Osteocyte (in vitro differentiated cells): ENCODE data around the gene COL9A3. TPM values are rescaled to one million over a fixed set of nuclear protein-coding genes. Genes with fewer than 3 reads are reported as not detected.

ENCODE experiments used
- DNase-seq: peaks from one replicate; pipeline ENCODE4 v3.0.0; 2021; ENCODE audit warnings: mixed read lengths; ENCODE audit not compliant: unreplicated experiment; ENCODE audit errors: extremely low spot score
- H3K27ac Mint-ChIP-seq: one replicate; pipeline ENCODE4 v1.8.0; 2021; ENCODE audit warnings: mild to moderate bottlenecking, mixed read lengths; ENCODE audit not compliant: unreplicated experiment
- H3K27me3 Mint-ChIP-seq: one replicate; pipeline ENCODE4 v1.8.0; 2021; ENCODE audit warnings: mixed read lengths; ENCODE audit not compliant: unreplicated experiment
- H3K36me3 Mint-ChIP-seq: one replicate; pipeline ENCODE4 v1.8.0; 2021; ENCODE audit warnings: mixed read lengths; ENCODE audit not compliant: unreplicated experiment
- H3K4me1 Mint-ChIP-seq: one replicate; pipeline ENCODE4 v1.8.0; 2021; ENCODE audit warnings: mixed read lengths; ENCODE audit not compliant: unreplicated experiment
- H3K4me3 Mint-ChIP-seq: one replicate; pipeline ENCODE4 v1.8.0; 2021; ENCODE audit warnings: mild to moderate bottlenecking, moderate library complexity, mixed read lengths; ENCODE audit not compliant: unreplicated experiment
- H3K9me3 Mint-ChIP-seq: one replicate; pipeline ENCODE4 v1.8.0; 2021; ENCODE audit warnings: mixed read lengths; ENCODE audit not compliant: unreplicated experiment
- CTCF ChIP-seq: fragments of 200-600 bp; sonication (generic); IDR thresholded peaks from 2 replicates; pipeline ENCODE4 v1.5.0; 2021; ENCODE audit warnings: antibody characterized with exemption, mild to moderate bottlenecking, moderate library complexity
- total RNA-seq: library from RNA; stranded (reverse); gene quantifications from 2 replicates; pipeline ENCODE4 v1.2.1, GENCODE V29; 2021

Gene COL9A3
- total RNA-seq, 1 donor from 2014 or later: 1.7 TPM

GRCh38 chr20:62792940-62793756, 23.7 kb upstream of the COL9A3 start:
- no peak for DNase-seq
- H3K27ac Mint-ChIP-seq: no peak overlapping the region
- H3K4me1 Mint-ChIP-seq: peaks cover 30% of the 10 kb centered on the region
- peaks cover under 1% of the 10 kb centered on the region for H3K36me3 Mint-ChIP-seq
- H3K9me3 Mint-ChIP-seq: no peaks in the 10 kb centered on the region
- TF ChIP-seq CTCF: no peak
- H3K4me3 Mint-ChIP-seq: no peak overlapping the region
- peaks cover 8% of the 10 kb centered on the region for H3K27me3 Mint-ChIP-seq

- Mint-ChIP-seq H3K27ac (peak overlapping the region; percentile 64), H3K9me3 (no peaks in the 10 kb centered on the region), H3K4me3 (no peak overlapping the region), H3K36me3 (peaks cover 6% of the 10 kb centered on the region), H3K4me1 (peaks cover 34% of the 10 kb centered on the region), H3K27me3 (peaks cover 2% of the 10 kb centered on the region)
- TF ChIP-seq CTCF: no peak
- no peak for DNase-seq
Observed at GRCh38 chr20:62793757-62794006, 23.2 kb upstream of the COL9A3 start.

- peak; percentile 98 for DNase-seq
- H3K27me3 Mint-ChIP-seq: no peaks in the 10 kb centered on the region
- no peak for TF ChIP-seq CTCF
- peaks cover 34% of the 10 kb centered on the region for H3K4me1 Mint-ChIP-seq
- H3K9me3 Mint-ChIP-seq: no peaks in the 10 kb centered on the region
- H3K27ac Mint-ChIP-seq: peak overlapping the region; percentile 69
- peak overlapping the region; percentile 71 for H3K4me3 Mint-ChIP-seq
- peaks cover 11% of the 10 kb centered on the region for H3K36me3 Mint-ChIP-seq
Observed at GRCh38 chr20:62794007-62794724, 22.7 kb upstream of the COL9A3 start.

GRCh38 chr20:62795023-62795761, 21.7 kb upstream of the COL9A3 start:
- H3K27ac Mint-ChIP-seq: peak overlapping the region; percentile 77
- H3K27me3 Mint-ChIP-seq: no peaks in the 10 kb centered on the region
- TF ChIP-seq CTCF: no peak
- peaks cover 34% of the 10 kb centered on the region for H3K4me1 Mint-ChIP-seq
- H3K4me3 Mint-ChIP-seq: peak overlapping the region; percentile 71
- H3K9me3 Mint-ChIP-seq: no peaks in the 10 kb centered on the region
- no peak for DNase-seq
- H3K36me3 Mint-ChIP-seq: peaks cover 17% of the 10 kb centered on the region
